Activated CD4-positive, alpha-beta T cell treated with anti-CD3 and anti-CD28 coated beads for 1 hour (primary cell): Measurements from ENCODE around the gene NF2.

ENCODE experiments used
- DNase-seq: peaks from one replicate; pipeline ENCODE4 v3.0.0-alpha.2; 2020

Gene NF2

DNA sequence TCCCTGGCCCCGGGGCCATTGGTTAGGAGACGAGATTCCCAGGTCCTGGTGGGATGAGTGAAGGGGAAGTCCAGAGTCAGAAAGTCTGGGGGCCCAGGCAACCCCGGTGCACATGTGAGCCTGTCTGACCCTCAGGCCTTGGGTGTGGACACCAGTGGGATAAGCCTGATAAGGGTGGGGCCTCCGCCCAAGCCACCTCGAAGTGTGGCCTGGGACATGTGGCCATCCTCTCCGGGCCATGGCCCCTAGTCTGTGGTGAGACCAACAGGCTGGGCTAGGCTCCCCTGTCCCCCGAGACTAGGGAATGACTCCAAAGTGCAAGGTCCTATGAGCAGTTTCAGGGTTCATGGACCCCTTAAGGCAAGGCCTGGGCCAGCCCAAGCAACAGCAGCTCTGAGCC lies 122.7 kb downstream of the NF2 start:
- no peak for DNase-seq

DNA sequence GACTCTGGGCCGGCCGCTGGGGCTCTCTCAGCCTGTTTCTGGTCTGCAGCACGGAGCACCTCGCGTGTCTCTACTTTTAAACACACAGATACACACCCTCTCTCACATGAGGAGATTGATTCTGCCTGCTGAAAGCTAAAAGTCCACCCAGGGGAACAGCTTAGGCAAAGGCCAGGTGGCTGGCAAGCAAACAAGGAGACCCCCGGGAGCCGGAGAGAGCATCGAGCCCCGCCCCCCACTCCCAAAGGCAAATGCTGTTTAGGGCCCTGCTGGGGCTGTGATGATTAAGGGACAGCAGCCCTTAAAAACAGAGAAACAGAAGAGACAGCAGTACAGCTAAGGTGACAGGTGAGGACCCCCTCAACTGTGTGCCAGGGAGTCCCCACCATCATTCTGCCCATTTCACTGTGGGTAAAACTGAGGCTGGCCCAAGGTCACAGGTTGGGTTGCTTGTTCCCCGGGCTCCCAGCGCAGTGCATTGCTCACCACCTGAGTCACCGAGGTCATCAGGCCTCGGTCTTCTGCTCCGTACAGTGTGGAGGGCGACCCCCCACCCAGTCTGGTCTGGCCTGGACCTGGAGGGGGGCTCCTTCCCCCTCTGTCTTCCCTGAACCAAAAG lies 123.2 kb downstream of the NF2 start:
- no peak for DNase-seq

DNA sequence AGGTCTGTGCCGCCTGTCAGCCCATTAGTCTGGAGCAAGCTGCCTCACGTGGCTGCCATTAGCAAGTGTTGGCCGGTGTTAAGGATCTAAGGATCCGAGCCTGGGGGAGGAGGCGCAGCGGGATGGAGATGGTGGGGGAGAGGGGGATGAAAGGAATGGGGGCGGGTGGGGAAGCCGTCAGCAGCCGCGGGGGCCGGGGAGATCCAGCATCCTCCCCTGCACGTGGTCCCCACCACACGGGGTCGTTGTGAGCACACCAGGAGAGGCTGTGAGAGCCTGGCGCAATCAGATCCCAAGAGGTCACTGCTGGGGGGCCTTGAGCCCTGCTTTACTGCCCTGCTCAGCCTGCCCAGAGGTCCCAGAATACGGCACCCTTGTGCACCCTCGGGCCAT lies 123.7 kb downstream of the NF2 start:
- no peak for DNase-seq

DNA sequence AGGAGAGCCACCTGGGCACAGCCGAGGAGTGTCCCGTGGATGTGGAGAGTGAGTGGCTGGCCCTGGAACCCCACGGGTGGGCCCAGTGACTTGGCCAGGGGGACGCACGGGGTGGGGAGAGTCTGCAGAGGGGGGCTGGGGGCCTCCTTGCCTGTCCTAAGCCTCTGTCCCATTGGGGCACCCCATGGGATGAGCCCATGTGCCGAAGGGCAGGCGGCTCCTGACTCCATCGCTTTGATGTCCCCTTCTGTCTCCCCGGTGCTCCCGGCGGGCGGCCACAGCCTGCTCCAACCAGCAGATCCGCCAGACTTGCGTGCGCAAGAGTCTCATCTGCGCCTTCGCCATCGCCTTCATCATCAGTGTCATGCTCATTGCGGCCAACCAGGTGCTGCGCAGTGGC lies 125.7 kb downstream of the NF2 start:
- DNase-seq = no peak

DNA sequence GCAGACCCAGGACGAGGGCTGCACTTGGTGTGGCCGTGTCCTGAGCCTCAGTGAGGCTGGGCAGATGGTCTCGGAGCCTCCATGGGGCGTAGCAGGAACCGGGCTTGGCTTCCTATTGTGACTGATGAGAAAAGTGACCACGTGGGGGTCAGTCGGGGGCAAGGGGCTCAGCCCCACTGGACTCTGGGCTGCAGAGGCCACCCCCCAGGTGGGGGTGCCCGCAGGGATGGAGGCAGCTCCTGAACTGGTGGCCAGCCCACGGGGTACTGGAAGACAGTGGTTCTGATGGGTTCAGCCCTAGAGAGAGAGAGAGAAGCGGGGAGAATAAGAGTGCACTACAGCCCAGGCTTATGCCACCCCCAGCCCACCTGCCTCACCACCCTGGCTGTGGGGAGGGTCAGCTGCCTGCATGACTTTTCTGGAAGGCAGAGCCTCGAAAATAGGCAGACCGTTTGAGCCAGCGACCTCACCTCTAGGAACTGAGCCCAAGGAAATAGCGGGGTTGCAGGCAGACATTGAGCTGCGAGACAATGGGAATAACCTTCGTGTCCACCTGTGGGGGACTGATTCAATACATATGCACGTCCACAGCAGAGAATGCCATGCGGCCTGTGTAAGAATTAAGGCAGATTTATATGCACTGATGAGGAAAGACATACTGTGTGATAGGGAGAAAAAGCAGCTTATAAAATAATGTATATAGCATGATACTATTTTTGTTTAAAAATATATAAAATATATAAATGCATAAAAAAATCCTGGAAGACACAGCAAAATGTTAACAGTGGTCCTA lies 127.8 kb downstream of the NF2 start:
- DNase-seq = no peak

DNA sequence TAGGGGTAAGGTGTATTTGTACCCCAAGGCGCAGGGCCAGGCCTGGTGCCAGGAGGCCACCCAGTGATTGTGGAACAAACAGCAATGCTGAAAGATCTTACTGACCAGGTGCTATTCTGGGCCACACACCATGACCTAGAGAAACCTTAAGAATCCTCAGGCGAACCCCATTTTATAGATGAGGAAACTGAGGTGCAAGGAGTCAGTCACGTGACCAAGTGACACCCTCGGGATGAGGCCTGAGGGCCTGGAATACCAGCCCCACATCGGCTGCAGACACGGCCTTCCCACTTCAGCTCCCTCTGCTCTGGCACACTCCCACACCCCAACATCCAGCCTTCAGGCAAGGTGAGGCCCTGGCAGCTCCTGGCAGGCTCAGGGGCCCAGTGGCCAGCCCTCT lies 129.4 kb downstream of the NF2 start:
- no peak for DNase-seq

DNA sequence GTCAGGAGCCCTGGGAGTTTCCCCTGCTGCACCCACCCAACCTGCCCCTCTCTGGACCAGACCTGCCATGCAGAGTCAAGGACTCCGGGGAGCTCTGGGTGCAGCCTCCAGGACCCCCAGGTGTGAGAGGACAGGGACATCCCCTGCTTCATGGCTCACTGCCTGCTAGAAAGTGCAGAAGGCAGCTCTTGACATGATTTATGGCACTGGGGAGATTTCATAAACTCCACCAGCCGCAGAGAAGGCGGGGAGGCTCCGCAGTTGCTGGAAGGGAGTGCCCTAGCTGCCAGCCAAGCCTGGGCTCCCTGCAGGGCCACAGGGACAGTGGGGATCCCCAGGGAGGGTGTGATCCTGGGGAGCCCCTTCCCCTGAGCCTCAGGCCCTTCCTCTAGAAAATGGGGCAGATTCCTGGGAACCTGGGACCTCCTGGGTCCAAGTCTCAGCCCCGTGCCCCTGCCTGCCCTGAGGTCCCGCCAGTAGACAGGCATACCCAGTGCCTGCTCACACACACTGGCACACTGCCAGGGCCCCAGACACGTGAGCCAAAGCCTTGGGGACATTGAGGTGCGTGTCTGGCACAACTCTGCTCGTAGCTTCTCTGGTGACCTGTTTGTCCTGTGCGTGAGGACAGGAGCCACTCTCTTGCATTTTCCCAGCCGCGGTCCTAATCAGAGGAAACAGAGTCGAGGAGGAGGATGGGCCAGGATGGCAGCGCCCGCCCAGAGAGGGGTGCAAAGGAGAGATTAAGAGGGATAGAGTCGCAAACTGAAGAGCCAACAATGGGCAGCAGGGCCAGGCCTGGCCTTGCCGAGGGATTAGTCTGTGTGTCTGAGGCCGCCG lies 130.1 kb downstream of the NF2 start:
- DNase-seq = no peak

DNA sequence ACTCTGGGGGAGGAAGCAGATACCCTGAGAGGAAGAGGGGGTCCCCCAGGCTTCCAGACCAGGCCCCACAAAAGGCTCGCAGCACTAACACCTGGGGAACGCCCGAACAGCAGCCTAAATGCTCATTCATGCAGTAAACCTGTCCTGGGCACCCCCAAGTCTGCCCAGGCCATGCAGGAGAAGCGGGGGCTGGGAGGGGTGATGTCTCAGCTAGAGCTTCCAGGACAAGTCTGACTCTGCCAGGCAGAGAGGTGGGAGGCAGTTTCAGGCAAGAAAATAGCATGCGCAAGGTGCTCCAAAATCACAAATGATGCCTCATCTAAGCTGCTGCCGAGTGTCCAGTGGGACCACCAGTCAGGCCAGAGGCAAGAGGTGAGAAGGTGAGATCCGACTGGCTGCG lies 131.0 kb downstream of the NF2 start:
- DNase-seq = no peak

DNA sequence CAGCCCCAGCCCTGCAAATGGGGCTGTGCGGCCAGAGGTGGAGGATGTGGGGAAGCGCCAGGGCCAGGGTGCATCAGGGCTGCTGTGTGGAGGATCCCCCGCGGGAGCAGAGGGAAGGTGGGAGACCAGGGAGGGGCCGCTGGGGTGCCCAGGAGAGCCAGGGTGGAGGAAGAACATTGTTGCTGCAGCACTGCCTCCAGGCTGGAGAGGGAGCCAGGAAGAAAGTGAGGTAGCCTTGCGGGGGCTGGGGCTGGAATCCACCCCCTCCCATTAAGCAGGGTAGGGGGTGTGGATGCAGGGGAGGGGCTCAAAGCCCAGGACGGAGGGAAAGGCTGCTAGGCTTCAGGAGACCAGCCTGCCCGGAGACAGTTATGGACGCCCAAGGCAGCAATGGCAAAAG lies 131.4 kb downstream of the NF2 start:
- DNase-seq = no peak

DNA sequence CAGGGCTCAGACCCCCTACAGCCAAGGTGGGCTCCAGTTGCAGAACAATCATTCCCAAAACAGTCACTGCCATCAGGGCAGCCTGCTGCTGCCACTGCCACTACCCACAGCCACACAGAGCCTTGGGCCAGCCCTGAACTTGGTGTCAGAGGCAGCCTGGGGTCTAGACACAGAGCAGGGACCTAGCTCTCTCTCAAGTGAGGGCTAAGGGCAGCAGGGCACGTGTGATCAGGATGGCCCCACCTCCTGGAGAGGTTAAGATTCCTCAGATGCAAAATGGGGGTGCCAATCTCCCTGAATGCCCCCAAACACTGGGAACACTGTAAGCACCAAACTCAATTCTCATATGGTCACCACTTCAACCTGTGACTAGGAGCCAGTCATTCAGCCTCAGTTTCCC lies 132.0 kb downstream of the NF2 start:
- DNase-seq = no peak

DNA sequence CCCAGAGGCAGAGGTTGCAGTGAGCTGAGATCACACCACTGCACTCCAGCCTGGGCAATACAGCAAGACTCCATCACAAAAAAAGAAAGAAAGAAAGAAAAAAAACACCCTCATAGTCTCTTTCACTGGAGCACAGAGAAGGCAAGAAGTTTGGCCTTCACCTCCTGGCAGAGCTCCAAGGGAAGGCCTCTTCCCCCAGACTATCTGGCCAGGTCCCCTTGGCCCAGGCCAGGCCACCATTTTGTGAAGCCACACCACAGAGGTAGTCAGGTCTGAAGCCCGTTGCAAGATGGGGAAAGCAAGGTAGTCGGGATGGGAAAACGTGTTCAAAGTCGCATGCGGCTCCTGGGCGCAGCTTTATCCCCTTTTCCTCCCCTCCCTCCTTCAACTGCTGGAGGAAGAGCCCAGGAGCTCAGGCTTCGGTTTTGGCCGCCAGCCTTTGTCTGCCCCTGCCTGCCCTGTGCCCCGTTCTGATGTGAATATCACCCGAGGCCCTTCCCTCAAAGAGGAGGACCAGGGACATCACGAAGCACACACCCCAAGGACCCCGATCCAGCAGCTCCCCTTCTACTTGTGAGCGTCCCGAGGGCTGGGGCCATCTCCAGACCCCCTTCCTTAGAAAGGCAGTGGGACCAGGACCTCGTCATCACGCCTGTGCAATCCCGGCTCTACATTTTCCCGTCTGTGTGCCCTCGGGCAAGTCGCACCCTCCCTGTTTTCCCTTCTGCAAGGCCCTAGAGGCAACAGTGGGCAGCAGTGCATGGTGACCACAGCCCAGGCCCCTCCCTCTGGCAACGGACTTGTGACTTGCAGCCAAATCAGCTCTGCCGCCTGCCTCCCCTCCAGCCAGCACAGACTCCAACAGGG lies 134.1 kb downstream of the NF2 start:
- no peak for DNase-seq

DNA sequence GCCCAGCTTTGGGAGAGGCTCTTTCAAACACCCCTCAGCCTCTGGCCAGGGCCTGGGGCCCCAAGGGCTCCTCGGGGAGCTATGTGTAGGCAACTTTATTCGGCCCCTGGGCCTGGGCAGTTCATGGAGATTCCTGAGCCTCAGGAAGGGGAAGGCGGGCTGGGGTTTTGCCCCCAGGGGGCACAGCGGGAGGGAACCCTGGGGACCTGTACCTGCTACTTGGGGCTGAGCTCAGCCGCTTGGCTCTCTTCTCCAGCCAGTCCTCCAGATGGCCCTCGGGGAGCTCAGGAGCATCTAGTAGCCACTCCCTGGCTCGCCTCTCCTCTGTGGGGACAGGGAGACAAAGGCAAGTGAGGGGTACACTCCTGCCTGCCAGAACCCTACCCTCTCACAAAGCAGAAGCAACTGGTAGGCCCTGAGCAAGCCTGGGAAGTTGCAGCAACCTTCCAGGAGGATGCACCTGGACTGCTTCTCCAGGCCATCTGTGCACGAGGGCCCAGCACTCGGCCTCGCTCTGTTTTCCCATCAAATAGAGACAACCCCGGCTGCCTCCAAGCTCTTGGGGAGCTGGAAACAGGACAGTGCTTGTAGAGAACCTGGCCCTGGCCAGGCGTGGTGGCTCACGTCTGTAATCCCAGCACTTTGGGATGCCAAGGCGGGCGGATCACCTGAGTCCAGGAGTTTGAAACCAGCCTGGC lies 134.8 kb downstream of the NF2 start:
- DNase-seq = no peak

DNA sequence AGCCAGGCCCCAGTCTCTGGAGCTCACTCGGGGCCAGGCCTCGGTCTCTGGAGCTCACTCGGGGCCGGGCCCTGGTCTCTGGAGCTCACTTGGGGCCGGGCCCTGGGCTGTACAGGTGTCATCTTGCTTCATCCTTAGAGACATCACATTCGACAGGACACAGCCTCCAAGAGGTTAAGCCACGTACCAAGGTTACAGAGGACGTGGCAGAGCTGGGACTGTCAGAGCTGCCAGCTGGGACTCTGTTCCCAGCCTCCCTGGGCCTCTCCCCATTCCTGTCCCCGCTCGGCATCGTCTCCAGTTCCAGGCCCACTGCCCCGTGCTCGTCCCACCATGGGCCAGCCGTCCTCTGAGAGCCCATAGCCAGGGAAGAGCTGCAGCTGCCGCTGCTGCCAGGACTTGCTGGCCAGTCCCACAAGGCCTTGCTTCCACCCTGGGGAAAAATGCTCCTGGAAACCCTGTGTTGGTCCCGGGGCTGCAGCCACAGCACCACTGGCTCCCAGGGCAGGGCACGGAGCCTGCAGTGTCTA lies 136.0 kb downstream of the NF2 start:
- no peak for DNase-seq

DNA sequence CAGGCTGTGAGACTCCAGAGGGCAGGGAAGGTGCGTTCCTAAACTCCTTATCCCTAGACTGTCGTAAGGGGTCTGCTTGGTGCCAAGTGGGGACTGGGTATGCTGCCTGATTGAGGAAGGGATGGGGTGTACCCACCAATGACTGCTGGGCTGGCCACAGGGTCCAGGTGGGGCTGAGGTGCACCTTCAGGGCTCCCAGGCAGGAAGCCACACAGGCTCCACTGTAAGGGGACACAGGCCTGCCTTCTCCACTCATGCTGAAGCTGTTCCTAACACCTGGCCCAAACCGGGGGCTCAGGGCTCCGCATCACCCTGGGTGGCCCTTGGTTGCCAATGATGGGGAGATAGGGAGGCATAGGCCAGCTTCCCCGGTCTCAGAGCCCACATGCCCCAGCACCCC lies 136.8 kb downstream of the NF2 start:
- no peak for DNase-seq

DNA sequence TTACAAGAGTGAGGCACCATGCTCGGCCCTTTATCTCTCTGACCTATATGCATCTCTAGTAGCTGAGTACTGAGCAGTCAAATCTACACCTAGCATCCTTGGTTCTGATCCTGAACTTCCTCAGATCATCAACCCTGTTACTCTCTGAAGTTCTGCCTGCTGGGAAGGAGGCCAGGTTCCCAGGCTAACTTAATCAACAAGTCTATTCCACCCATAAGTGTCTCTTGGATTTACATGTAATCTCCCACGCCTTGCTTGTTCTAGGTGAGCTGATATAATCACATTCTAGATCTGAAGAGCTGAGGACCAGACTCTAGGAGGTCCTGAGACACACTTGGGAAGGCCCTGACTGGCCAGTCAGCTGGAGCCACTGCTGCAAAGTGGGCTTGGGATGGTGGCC lies 138.5 kb downstream of the NF2 start:
- no peak for DNase-seq

DNA sequence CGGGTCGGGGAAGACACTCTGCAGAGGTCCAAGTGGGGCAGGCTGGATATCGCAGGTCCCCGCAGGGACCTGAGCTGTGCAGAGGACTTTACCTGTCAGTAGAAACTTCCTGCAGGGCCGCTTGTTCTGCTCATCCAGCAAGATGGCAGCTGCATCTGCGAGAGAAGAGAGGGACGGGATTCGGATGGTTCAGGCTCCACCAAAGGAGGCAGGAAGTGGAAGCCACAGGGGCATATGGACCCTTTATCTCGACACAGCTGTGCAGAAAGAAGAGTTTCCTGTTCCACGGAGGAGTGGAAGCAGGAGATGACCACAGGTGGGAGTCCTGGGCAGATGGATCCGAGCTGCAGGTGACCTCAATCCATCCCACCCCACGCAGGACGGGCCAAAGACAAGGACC lies 138.9 kb downstream of the NF2 start:
- DNase-seq = no peak

DNA sequence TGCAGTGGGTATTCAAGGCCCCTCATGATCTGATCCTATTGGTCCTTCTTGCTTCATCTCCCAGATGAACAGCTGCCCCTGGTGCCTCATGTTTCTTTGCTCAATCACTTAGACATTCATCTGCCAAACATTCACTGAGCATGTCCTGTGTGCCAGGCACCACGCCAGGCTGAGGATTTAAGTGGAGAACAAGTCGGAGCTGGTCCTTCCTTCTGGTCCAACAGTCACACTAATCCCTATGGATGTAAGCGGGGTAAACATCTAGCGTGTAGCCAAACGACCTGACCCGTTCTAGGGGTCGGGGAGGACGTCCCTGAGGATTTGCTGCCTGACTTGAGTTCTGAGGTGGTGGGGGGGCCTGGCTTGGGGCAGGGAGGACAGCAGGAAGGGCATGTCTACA lies 141.5 kb downstream of the NF2 start:
- no peak for DNase-seq

DNA sequence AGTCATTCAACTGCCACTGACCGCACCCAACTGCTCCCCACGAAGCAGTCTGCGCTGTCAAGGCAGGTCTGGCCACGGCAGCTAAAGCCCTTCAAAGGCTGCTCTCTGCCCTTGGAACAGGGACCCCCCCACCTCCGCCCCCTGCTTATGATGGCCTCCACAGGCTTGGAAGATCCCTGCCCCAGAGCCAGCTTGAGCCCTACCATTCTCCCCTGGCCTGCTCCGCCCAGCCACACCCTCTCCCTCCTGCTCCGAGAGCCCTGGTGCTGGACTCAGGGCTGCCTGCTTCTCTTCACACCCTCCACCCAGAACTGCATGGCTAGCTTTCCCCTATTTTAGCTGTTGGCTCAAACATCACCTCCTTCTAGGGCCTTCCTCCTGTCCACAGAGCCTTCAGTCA lies 144.4 kb downstream of the NF2 start:
- DNase-seq = no peak
